Neural progenitor cell (in vitro differentiated cells): ENCODE results near the gene DTD1.

Experiments
- CTCF ChIP-seq: fragments of 200-600 bp; sonication (generic); IDR thresholded peaks from 2 replicates; pipeline ENCODE4 v1.5.1; 2017; ENCODE audit warnings: antibody characterized with exemption, mild to moderate bottlenecking
- EZH2 ChIP-seq: fragments of 200-600 bp; sonication (generic); IDR thresholded peaks from 2 replicates; pipeline ENCODE4 v1.6.1; 2017; ENCODE audit warnings: antibody characterized with exemption, mild to moderate bottlenecking, moderate library complexity

GRCh38 chr20:18694071-18694470, 106.2 kb downstream of the DTD1 start:
- TF ChIP-seq CTCF (no peak), EZH2 (no peak)
